ENCODE measurements around the gene NDUFS8. TPM values are rescaled to one million over a fixed set of nuclear protein-coding genes. Genes with fewer than 3 reads are reported as not detected.

Gene NDUFS8
- total RNA-seq, 6 donors from 2014 or later = 64.5 to 196 (median 143) TPM

DNA sequence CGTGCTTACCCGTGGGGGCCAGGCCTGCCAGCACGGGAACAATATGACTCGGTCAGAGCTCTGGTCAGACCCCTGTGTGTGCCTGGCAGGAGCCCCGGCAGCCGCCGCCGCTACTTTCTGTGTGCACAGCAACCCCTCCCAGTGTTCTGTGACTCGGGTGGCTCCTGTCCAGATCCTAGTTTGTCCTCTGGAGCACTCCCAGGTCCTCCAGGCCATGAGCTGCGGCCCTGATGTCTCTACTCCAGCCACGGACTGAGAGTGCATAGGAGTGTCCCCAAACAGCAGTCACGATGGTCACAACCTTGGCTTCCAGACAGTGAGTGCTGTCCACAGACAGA, 3.2 kb downstream of the NDUFS8 start:
- Histone ChIP-seq H3K27ac (peak overlapping the region in 3 of 4 donors; percentile 30 to 58 (median 42)), H3K27me3 (no peaks in the 10 kb centered on the region), H3K9me3 (no peaks in the 10 kb centered on the region), H3K4me1 (peaks cover 42 to 76% (median 50%) of the 10 kb centered on the region in 4 donors), H3K4me3 (no peak overlapping the region), H3K36me3 (peaks cover 0 to 22% (median 9%) of the 10 kb centered on the region in 4 donors)
- no peak for TF ChIP-seq EP300 (IDR thresholded peaks at IDR 0.05)
- no peak for TF ChIP-seq POLR2AphosphoS5 (IDR thresholded peaks at IDR 0.05)
- TF ChIP-seq, protein P1, sequence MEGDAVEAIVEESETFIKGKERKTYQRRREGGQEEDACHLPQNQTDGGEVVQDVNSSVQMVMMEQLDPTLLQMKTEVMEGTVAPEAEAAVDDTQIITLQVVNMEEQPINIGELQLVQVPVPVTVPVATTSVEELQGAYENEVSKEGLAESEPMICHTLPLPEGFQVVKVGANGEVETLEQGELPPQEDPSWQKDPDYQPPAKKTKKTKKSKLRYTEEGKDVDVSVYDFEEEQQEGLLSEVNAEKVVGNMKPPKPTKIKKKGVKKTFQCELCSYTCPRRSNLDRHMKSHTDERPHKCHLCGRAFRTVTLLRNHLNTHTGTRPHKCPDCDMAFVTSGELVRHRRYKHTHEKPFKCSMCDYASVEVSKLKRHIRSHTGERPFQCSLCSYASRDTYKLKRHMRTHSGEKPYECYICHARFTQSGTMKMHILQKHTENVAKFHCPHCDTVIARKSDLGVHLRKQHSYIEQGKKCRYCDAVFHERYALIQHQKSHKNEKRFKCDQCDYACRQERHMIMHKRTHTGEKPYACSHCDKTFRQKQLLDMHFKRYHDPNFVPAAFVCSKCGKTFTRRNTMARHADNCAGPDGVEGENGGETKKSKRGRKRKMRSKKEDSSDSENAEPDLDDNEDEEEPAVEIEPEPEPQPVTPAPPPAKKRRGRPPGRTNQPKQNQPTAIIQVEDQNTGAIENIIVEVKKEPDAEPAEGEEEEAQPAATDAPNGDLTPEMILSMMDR (IDR thresholded peaks at IDR 0.05) = no peak
- TF ChIP-seq POLR2A (IDR thresholded peaks at IDR 0.05) = no peak
- DNase-seq (peak; percentile 52 to 76), ATAC-seq (ENCODE audit: low FRiP score in 2 of 2) (no peak)
- 80 to 91% methylated on average over 12 of the region's 12 CpGs for WGBS, 2 donors

DNA sequence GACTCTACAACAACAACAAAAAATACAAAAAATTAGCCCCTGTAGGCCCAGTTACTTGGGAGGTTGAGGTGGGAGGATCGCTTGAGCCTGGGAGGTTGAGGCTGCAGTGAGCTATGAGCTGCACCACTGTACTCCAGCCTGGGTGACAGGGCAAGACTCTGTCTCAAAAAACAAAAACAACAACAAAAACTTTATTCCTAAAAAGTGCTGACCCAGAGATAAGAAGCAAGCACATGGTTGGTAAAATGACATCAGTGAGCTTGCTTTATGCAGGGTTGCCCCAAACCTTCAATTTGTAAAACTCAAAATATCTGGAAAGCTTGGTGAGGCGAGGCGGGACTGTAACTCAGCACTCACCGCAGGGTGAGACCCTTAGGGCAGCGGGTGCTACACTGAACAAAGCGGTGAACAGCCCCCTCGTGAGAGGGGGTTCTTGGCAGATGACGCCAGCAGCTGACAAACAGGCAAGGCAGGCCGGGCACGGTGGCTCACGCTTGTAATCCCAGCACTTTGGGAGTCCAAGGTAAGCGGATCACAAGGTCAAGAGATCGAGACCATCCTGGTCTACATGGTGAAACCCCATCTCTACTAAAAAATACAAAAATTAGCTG, 4.9 kb downstream of the NDUFS8 start:
- 93 to 97% methylated on average over 13 of the region's 13 CpGs for WGBS, 2 donors
- peaks cover 40 to 80% (median 55%) of the 10 kb centered on the region in 4 donors for H3K4me1 ChIP-seq
- ATAC-seq (ENCODE audit: low FRiP score in 2 of 2) (no peak), DNase-seq (no peak)
- H3K27ac ChIP-seq = peak overlapping the region; percentile 46 to 98 (median 91)
- no peaks in the 10 kb centered on the region for H3K9me3 ChIP-seq
- H3K27me3 ChIP-seq = no peaks in the 10 kb centered on the region
- TF ChIP-seq POLR2AphosphoS5 (IDR thresholded peaks at IDR 0.05) = no peak
- TF ChIP-seq, protein P1 (IDR thresholded peaks at IDR 0.05) = no peak
- no peak for TF ChIP-seq POLR2A (IDR thresholded peaks at IDR 0.05)
- no peak for TF ChIP-seq EP300 (IDR thresholded peaks at IDR 0.05)
- H3K36me3 ChIP-seq = peaks cover 0 to 22% (median 9%) of the 10 kb centered on the region in 4 donors
- H3K4me3 ChIP-seq = no peak overlapping the region

DNA sequence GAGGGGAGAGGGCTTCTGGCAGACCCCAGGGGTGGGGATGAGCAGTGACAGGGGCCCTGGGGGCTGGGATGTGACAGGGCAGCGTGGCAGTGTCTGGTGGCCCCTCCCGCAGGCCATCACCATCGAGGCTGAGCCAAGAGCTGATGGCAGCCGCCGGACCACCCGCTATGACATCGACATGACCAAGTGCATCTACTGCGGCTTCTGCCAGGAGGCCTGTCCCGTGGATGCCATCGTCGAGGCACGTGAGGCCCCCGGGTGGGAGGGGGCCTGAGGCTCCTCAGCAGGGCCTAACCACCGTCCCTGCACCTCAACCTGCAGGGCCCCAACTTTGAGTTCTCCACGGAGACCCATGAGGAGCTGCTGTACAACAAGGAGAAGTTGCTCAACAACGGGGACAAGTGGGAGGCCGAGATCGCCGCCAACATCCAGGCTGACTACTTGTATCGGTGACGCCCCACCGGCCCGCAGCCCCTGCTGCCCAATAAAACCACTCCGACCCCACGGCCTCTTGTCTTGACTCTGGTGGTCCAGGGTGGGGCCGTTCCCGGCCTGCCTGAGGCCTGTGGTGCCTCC, 5.7 kb downstream of the NDUFS8 start:
- H3K36me3 ChIP-seq = peaks cover 0 to 25% (median 9%) of the 10 kb centered on the region in 4 donors
- peak overlapping the region; percentile 86 to 98 (median 96) for H3K27ac ChIP-seq
- H3K27me3 ChIP-seq = no peaks in the 10 kb centered on the region
- peaks cover 45 to 85% (median 58%) of the 10 kb centered on the region in 4 donors for H3K4me1 ChIP-seq
- peak; percentile 79 to 87 for DNase-seq
- TF ChIP-seq POLR2A (IDR thresholded peaks at IDR 0.05) = no peak
- TF ChIP-seq, protein P1 (IDR thresholded peaks at IDR 0.05) = no peak
- TF ChIP-seq POLR2AphosphoS5 (IDR thresholded peaks at IDR 0.05) = no peak
- no peak for TF ChIP-seq EP300 (IDR thresholded peaks at IDR 0.05)
- WGBS, 2 donors = 63 to 71% methylated on average over 11 to 20 of the region's 27 CpGs
- ATAC-seq (ENCODE audit: low FRiP score in 2 of 2) = no peak
- H3K4me3 ChIP-seq = no peak overlapping the region
- H3K9me3 ChIP-seq = no peaks in the 10 kb centered on the region

DNA sequence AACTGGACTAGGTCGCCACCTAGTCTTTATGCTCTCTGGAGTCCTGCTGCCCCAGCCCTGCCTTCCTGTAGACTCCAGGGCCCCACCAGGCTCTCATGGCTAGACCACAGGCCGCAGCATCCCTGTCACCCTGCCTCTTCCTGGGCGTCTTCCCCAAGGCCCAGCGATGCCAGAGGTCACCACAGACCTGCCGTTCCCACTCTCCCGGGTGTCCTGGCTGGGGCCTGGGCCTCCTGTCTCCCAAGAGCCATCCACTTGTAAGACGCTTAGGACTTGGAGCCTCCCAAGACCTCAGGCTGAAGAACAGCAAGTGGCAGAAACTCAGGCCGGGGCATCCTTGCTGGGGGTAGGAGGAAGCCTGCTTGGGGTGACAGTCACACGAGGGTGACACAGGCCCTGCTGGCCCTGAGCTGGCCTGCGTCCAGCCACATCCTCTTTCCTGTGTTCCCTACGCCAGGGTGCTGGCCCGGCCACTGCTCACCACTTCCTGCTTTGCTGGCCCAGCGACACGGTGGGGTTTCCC, 6.3 kb downstream of the NDUFS8 start:
- Histone ChIP-seq H3K4me1 (peaks cover 42 to 85% (median 55%) of the 10 kb centered on the region in 4 donors), H3K27ac (peak overlapping the region; percentile 86 to 98 (median 96)), H3K36me3 (peaks cover 0 to 30% (median 10%) of the 10 kb centered on the region in 4 donors), H3K27me3 (no peaks in the 10 kb centered on the region), H3K9me3 (no peaks in the 10 kb centered on the region), H3K4me3 (no peak overlapping the region)
- TF ChIP-seq, protein P1 (IDR thresholded peaks at IDR 0.05) = no peak
- peak in 2 of 4 donors; percentile 9 to 54 for TF ChIP-seq POLR2A (IDR thresholded peaks at IDR 0.05)
- TF ChIP-seq EP300 (IDR thresholded peaks at IDR 0.05) = peak in 1 of 4 donors; percentile 30
- peak; percentile 75 to 84 for TF ChIP-seq POLR2AphosphoS5 (IDR thresholded peaks at IDR 0.05)
- peak; percentile 77 to 94 for DNase-seq
- 24 to 41% methylated on average over 8 to 14 of the region's 14 CpGs for WGBS, 2 donors
- peak; percentile 69 to 77 for ATAC-seq (ENCODE audit: low FRiP score in 2 of 2)
